Stimulated activated CD8-positive, alpha-beta memory T cell treated with anti-CD3 and anti-CD28 coated beads, Interleukin-12 subunit alpha, Interleukin-12 subunit beta, amount 100 ng/mL, for 4 hours (primary cell): ENCODE measurements around the gene ARHGEF12.

ENCODE experiments used
- DNase-seq: peaks from one replicate; pipeline ENCODE4 v3.0.0-alpha.2; 2020; ENCODE audit warnings: low read depth

Gene ARHGEF12

DNA sequence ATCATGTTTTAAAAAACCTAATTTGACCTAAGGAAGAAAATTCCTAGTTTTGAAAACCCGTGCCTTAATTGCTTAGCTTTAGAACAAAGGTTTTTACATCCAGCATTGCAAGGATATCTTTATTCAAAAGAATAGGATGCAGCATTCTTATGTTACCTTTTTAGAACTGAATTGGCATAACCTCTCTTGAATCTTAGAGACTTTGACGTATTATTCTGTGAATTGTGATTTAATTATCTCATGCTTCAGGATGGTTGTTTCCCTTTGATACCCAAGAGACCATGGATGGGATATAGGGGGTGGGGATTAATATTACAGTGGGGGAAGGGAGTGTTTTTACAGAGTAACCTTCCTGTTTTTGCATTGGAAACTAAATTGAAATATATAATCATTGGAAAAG lies 49.4 kb downstream of the ARHGEF12 start:
- DNase-seq, result no peak

DNA sequence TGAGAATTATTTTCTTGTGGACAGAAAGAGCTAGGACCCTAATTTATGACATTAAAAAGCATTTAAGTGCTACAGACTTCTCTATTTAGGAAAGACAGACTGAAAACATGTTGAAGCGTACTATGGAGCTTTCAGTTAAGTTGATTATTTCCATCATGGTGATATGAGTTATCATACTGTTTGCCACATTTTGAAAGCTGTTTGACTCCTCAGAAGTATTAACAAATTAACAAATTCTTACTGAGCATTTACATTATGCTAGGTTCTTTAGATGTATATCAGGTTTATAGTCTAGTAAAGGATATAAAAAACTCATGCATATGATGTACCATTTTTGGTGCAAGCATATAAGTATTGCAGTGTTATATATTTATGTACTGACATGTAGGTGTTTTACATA lies 50.1 kb downstream of the ARHGEF12 start:
- DNase-seq, result no peak

DNA sequence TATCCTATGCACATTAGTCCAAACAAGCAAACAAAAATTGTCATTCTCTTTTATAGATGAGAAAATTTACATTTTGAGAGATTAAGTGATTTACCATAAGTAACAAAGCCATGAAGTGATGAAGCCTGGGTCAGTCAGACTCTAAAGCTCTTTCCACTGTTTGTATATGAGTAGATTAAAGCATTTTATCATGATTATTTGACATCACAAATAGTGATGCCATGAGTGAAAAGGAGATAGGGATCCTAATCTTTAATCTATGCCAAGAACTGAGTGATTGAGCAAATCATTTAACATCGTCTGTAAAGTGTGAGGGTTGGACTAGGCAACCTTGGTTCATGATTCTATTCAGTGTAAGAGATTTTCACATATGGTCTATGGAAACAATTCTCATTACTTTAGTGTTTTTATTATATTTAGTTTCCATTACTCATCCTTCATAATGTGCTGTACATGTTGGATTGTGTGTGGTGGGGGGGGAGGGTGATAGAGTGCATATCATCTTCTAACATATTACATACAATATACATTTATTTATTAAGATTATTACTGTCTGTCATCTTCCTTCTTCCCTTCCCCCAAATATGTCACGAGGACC lies 50.7 kb downstream of the ARHGEF12 start:
- no peak for DNase-seq

DNA sequence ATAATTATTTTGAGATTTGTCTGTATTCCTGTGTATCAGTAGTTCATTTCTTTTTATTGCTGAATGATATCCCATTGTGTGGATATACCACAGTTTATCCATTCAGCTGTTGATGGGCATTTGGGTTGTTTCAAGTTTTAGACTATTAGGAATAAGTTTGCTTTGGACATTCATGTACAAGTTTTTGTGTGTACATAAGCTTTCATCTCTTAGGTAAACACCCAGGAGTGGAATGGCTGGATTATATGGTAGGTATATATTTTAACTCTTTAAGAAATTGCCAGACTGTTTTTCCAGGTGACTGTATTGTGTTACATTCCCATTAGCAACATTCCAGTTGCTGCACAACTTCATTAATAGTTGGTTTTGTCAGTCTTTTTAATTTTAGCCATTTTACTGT lies 52.0 kb downstream of the ARHGEF12 start:
- no peak for DNase-seq

DNA sequence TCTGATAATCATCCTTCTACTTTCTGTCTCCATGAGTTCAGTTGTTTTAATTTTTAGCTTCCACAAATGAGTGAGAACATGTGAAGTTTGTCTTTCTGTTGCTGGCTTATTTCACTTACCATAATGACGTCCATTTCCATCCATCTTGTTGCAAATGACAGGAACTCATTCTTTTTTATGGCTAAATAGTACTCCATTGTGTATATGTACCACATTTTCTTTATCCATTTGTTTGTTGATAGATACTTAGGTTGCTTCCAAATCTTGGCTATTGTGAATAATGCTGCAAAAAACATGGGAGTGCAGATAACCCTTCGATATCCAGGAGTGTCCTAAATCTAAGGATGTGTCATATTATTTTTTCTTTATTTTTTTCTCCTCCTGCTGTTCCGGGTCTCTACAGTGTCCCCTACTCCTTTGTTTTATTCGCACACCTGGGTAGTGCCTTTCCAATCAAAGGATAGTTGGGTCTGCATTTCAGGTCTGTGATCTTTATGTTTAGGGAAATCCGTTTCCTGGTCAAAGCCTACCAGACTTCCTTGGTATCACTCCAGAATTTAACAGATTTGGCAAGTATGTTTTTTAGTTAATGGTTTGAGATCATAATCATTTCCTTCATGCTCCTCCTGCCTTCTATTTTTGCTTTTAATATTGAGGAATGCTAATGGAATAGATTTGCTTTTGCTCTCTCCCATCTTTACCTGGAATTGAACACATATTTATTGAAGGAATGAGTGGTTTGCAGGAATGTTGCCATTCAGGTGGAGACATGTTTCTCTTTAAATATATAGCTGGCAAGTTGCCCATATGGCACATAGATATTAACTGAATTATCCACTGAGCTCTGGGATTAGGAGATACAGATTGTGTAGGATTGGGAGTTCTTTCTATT lies 53.7 kb downstream of the ARHGEF12 start:
- no peak for DNase-seq

DNA sequence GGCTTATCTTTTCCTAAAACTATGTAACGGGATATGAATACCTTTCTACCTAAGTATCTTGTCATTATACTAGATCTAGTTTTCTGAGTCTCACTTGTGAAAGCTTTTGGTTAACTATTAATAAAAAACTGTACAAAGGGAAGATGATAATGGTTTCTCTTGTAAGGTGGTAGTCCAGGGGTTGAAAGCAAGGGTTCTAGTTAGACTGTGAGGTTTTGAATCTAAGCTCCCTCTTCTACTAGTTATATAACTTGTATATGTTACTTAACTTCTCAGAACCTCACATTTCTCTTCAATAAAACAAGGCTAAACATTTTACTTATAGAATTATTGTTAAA lies 54.3 kb downstream of the ARHGEF12 start:
- DNase-seq, result no peak

DNA sequence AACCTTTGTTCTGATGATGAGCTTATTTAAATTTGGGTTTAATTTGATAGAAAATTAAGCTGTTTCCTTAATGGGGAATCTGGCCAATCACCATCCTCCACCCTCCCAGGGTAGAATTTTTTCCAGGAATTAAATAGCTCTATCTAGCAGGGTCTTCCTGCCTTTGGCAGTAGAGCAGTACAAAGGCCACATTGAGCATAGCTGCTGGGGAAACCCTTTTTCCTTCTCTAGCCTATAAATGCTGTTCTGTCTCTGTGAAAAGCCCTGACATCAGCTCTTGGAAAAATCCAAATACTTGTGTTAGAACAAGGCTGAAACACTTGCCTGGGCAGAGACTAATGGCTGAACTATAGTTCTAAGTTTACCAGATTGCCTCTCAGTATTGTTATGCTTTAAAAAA lies 55.1 kb downstream of the ARHGEF12 start:
- no peak for DNase-seq

DNA sequence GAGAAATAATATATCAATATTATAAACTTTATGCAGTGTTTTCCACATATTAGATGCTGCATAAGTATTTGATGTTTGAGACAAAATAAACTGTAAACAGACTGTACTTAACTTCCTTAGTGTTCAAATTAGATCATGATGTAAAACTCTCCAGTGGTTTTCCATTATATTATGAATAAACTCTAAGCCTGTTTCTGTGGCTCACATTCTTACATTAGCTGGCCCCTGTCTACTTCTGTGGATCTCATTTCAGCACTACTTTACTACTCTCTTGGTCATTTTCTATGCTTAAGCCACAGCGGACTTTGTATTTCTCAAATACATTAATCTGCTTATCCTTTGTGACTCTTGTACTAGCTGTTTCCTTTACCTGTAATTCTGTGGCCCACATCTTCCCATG lies 55.6 kb downstream of the ARHGEF12 start:
- DNase-seq, result no peak

DNA sequence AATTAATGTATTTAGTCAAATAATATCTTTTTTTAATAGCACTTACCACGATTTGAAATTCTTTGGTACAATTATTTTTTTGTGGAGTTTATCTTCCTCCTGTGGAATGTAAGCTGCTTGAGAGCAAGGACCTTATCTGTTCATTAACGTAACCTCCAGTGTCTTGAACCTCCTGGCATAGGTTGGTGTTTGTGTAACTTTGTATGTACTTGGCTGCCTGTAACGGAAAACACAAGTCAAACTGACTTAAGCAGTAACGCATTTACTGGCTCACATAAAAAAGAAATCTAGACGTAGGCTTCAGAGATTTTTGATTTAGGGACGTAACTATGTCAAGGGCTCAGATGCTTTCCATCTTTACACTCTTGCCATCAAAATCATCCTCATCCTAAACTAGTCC lies 56.1 kb downstream of the ARHGEF12 start:
- DNase-seq, result no peak

DNA sequence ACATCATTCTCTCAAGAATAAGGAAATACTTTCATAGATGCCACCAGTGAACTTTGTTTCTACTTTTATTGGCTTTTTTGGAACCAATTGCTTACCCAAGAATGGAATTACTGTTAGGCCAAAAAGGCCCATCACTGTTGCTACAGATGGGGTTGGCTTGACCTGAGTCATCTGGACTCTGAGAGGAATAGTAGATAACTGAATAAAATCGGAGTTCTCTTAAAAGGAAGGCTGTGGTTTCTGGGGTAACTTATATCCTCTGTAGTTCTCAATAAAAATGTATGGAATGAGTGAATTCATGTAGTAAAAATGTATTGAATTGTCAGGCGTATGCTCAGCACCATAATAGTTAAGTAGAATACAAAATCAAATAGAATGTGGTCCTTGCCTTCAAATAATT lies 56.6 kb downstream of the ARHGEF12 start:
- no peak for DNase-seq

DNA sequence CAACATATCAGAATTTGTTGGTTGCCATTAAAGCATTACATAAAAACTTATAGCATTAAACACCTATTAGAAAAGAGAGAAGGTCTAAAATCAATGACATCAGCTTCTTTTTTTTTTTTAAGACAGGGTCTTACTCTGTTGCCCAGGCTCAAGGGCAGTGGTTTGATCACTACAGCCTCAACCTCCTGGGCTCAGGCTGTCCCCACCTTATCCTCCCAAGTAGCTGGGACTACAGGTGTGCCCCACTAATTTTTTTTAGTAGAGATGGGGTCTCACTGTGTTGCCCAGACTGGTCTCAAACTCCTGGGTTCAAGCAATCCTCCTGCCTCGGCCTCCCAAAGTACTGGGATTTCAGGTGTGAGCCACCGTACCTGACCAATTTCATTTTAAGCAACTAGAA lies 57.9 kb downstream of the ARHGEF12 start:
- DNase-seq, result no peak

DNA sequence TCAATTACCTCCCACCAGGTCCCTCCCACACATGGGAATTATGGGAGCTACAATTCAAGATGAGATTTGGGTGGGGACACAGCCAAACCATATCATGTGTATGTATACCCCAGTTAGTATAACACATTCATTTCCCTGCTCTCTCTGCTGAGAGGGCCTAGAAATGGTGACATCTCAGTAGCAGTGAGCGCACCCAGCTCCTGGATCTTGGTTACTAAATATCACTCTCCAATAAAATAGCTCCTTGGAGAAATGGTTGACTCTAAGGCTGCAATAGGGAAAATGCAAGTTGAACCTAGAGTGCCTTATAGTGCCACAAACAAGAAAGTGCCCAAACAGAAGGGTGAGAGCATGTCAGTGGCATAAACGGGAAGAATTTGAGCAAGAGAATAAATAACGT lies 59.6 kb downstream of the ARHGEF12 start:
- no peak for DNase-seq

DNA sequence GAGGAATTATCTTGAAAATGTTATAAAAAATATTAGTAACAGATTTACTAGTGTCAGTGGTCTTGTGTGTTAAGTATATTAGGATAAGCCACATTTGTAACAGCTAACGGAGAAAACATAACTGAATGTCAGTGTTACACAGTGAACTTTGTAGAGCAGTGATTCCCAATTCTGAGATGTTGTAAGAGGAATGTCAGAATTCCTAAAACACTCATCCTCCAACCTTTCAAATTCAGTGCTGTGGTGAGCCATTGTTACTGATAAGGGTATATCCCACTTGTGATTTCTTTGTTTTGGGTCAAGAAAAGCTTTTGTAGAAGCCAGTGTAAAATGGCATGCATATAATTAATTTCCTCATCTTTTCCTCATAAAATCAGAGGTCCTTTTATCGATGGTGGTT lies 61.9 kb downstream of the ARHGEF12 start:
- no peak for DNase-seq

DNA sequence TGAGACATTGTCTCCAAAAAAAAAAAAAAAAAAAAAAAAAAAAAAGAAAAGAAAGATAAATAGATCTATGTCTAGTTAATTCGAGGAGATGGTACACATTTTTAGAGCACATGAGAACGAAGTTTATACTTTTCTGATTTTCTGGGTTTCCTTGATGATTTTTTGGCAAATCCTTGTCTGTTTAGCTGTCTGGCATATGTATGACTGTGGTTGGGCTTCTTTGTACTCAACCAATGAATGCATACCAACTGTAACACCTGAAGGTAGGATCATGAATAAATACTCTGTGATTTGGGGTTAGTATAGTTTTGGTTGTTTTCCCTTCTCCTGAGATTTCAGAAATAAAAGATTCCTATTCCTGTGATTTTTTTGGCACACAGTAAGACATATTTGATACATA lies 63.1 kb downstream of the ARHGEF12 start:
- DNase-seq, result no peak

DNA sequence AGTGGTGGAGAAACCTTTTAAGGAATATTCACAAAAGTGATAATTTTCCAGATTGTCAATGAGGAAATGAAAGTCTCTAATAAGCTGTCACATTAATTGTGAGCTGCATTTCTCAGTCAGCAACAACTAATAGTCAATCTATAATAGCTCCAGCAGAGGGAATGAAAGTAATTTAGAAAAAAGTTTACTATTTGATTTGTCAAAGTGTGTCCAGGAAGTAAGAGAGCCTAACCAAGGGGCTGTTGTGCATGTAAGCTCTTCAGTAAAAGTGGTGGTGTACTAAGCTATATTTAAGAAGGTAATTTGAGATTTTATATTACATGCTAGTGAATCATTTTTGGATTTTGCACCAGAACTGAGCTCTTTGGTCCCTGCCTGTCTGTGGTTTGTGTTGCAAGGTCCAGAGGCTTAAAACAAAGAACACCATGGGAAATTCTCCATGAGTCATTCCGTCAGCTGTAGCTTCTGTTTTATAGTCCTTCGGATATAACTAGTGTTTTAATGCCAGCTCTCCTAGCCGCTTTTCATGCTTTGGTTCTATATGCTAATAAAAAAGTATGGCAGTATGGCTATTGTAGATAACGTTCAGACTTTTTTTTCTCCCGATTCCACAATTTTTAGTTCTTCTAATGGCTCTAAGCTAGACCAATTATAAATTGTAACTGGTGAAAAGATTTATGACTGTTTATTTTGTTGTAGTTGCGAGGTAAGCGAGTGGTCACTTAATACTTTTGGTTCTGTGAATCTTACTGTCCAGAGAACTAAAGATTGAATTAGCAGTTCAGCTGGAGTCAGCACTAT lies 64.6 kb downstream of the ARHGEF12 start:
- DNase-seq, result no peak

DNA sequence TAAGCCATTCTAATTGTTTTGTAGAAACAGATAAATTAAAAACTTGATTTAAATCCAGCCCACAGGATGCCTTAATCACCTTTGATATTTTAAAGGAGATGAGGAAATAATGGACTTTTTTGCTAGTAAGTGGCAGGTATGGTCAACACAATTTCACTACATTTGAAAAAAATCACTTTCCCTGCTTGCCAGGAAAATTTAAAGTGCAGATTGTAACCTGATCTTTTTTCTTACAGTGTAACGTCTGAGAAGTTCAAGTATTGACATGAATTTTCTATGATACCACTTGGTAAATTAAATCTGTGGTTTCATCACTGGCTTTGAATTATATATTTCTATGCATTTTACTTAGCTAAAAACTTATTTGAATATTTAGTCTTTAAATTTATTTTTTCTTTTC lies 65.3 kb downstream of the ARHGEF12 start:
- no peak for DNase-seq

DNA sequence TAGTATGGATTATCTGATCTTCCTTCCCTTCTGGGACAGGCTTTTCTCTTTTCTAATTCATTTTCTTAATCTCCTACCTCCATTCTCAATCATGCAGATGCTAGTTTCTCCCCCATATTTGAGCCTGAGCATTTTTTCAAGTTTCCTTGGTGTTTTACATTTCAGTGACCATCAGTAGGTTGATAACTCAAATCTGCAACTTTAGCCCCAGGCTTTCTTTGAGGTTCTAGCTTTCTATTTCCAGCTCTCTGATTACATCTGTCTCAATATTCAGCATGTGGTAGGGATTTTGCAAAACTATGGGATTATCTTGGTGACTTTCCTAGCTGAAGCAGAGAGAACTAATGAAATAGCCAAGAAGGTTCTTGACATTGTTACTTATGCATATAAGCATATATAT lies 67.8 kb downstream of the ARHGEF12 start:
- no peak for DNase-seq

DNA sequence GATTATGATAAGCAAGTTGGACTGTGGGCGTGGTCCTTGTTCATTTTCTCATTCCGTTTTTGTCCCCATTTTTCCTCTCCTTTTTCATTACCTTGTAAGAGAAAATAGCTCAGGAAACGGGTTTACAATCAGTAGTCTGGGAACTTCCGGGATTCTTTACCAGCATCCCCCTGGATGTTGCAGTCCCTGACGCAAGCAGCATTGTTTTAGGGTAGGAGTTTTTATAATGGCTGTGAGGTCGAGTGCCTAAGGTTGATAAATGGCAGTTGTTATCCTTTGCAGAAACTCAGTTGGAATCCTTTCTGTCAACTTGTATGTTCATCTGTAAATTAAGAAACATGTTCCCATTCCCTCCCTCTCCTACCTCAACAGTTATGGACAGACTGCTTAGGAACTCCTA lies 68.3 kb downstream of the ARHGEF12 start:
- DNase-seq, result no peak

DNA sequence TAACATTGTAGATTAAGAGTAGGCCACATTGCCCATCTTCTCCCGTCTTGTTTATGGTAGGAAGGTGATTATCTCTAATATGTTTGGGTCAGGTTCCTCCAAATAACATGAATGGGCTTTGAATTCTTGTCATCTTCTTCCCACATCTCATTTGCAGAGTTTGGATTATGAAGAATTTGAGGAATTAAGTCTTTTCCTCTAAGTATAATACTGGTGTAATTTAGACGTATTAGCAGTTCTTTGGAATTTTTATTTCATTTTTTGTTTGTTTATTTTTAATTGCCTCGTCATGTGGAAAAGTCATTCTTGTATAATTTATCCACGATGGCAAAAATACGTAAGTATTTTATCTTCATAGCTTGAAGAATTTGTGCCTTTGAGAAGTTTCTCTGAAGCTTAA lies 73.4 kb downstream of the ARHGEF12 start:
- no peak for DNase-seq

DNA sequence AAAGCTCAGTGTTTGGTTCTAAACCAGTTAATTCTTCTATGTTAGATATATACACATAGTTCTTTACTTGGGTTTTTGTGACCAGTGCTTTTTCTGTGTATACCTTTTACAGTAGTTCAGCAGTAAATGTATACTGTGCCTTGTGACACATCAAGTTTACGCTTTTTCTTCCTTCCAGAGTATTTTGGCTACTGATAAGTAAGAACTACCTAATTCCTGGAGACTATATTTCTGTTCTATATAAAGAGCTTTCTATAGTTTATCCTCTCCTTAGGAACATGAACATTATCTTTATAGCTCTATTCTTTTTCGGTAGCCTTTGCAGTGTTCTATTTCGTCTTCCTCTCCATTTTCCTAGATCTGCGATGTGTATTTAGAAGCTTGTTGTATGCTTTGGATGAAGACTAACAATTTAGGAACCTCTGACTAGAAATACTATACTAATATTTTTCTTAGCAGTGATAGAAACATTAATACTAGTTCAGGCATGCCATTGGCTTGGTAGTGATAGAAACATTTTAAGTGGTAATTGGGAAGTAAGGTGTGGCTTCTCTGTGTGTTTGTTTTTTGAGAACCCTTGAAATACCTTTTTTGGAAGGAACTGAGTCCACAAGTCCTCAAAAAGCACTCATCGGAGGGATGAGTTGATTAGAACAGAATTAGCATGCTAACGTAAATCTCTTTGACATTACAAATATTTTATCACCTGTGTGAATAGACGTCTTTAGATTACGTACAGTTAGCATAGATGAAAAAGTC lies 74.6 kb downstream of the ARHGEF12 start:
- DNase-seq, result no peak

DNA sequence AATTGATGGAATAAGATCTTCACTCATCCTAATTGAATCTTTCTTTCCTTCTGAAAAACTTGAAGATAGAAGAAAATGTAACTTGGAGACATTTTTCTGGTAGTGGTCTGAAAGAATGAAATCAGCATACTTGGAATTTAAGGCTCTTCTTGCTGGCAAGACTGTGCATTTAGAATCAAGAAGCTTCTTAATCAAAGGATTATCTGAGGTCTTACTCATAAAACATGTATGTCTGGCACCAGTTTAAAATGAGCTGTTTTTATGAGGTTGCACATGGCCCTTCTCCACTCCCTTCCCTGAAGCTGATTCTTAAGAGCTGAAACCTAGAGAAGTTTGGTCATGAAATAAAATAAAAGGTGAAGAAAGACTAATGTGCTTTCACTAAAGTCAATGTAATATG lies 77.3 kb downstream of the ARHGEF12 start:
- DNase-seq, result no peak

DNA sequence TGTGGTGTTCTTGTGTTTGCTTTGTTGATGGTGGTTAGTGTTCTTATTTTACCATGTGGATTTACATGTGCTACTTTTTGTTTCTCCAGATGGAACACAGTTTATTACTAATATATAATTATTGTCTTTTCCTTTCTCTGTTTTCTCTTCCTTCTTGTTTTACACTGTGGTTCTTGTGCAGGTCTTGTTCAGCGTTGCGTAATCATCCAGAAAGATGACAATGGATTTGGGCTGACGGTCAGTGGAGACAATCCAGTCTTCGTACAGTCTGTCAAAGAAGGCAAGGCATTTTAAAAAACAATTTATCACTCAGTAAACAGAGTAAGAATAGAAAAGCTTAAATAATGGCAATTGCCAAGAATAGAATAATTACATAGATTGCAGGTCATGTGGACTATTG lies 84.4 kb downstream of the ARHGEF12 start:
- DNase-seq, result no peak
